NCI-H345 (cell line): ENCODE data around the gene ATF6.

Experiments used
- DNase-seq: peaks from one replicate; lab custom pipeline; 2025; lab: John Stamatoyannopoulos, UW

The ATF6 gene

DNA sequence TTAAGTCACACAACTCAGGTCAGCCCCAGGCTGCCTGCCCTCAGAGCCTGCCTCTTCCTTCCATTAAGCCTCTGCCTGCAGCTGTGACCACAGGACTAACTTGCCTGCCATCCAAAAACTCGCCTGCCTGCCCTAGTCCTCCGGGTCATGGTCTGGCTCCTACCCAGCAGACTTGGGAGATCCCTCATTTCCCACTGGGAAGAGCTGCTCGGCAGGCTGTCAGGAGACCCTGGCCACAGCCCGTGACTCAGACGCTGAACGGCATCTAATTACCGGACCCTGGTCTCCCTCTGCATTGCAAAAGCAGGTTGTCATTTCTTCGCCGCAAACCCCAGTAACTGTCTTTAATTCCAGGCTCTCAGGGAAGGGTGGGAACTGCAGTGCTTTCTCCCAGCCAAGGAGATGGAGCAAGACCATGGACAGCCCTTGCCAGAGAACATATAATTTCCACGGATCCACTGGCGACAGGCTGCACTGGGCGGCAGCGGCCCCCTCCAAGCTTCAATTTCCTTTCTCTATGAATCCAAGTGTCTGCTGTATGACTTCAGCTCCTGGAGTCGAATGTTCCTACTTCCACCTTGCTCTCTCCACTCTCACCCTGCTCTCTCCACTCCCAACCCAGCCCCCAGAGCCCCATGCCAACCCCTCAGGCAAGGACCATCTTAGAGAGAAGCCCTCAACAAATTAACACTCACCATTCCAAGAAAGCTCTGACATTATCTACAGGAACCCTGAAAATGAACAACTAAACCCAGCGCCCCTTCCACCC lies 237.1 kb downstream of the ATF6 start:
- DNase-seq: no peak

GRCh38 chr1:162003830-162004215 lies 237.7 kb downstream of the ATF6 start:
- DNase-seq: no peak

DNA sequence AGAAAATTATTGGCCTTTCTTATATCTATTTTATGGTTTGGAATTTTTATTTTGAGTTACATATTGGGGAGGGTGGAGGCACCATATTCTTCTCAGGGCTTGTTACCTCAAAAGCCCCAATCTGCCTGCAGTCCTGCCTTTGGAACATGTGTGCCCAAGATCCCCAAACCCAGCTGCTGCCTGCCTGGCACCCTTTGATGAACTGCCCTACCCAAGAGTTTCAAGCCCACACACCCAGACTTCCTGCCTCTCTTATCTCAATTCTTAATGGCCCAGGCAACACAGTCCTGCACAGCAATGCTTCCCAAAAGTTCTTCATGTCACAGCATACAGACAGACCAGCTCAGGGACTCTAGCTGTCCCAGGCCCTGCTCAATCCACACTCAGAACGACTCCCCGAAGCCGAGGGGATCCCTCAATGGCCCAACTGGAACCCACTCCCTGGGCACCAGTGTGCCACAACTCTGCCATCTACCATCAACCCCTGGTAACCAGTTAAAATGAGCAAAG lies 238.4 kb downstream of the ATF6 start:
- no peak for DNase-seq

DNA sequence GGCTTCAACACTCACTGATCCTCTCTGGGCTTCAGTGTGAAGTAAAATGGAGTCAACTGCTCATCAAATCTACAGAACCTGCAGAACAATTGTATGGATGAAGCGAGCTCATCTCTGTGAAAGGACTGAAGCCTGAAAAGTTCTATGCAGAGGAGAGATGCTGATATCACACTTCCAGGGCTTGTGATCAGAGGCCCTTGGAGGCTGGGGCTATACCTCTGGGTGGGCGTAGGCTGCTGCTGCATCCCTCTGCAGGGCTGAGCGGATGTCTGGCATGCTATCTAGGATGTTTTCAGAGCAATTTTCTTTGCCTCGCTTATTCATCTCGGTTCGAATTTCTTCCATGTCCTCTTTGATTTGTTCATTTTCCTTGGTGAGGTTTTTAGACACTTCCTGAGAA lies 240.0 kb downstream of the ATF6 start:
- DNase-seq: no peak

- DNase-seq: no peak
Observed at GRCh38 chr1:162007466-162007865, 241.3 kb downstream of the ATF6 start.

GRCh38 chr1:162008799-162009198 lies 242.7 kb downstream of the ATF6 start:
- DNase-seq: peak; percentile 10

DNA sequence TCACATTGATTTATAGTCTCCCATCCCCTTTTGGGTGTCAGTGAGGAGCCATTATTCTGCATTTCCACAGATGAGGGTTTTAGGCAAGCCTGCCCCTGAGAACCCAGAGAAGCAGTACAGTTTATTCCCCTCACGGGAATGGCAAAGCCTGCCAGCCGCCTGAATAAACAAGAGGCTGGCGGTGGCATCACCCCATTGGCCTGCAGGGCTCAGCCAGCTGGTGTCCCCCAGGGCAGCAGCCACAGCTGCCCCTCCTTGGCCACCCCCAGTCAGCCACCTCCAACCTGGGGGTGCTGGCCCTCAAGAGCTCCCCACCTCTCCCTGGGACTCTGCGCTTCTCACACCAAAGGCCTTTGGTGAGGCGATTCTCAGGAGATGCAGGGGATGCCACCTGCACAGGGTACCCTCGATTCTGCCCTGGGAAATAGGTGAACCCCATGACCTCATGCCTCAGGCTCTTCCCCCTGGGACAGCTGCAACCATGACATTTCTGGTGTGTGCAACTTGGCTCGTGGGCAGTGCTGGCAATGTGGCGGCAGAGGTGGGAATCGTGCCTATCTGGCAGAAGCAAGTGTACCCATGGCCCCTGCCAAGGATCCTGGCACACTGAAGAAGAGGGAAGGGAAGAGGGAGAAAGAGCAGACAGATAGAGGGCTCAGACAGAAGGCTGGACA lies 243.5 kb downstream of the ATF6 start:
- no peak for DNase-seq

GRCh38 chr1:162010175-162010506 lies 244.0 kb downstream of the ATF6 start:
- DNase-seq: no peak

DNA sequence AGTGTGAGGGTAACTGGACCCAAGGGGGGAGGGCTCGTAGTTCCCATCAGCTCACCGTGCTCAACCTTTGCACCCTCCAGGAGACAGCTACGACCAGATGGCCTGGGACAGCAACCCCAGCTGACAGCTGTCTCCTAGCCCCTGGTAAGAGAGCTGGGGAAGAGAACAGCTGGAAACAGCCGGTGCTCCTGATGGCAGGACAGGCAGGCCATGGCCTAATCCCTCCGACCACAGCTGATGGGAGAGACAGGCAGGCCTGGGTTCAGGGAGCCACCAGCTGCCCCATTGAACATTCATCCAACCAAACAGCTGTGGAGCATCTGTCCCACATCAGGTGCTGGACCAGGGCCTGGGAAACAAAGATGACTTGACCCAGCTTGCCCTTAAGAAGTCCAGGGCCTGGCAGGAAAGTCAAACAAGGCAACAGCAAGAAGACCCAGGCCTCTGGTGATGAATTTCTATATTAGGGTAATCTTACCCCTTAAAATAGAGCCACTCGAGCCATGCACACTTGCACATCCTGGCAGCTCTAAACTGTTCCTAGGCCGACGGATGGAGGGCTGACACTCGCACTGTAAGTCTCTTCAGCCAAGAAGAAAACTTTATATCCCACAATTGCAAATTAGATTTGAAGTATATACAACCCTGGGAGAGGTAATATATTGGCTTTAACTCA lies 245.4 kb downstream of the ATF6 start:
- no peak for DNase-seq

DNA sequence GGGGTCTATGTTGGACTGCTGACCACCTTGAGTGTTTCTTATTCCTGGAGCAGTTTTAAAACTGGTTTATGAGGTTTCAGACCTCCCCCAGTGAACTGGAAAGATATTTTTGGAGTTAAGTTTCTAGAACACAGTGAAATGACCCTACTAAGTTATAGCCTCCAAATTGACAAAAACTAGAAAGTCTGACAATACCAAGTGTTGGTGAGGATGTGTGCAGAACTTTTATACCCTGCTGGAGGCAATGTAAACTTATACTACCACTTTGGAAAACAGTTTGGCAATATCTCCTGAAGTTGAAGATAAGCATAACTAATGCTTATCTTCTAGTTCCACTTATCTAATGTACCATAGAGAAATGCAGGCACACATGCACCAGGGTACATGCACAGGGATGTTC lies 247.2 kb downstream of the ATF6 start:
- no peak for DNase-seq
